ENCODE data around the gene RNF8. TPM values are rescaled to one million over a fixed set of nuclear protein-coding genes. Genes with fewer than 3 reads are reported as not detected.
"Not testable (repeated sequence)": the region's sequence is repeated elsewhere in the genome, so short reads cannot be mapped to it uniquely, and the experiment has no call there.

The RNF8 gene
- total RNA-seq, 1 experiment from 2014 or later = 35.9 TPM

GRCh38 chr6:37399795-37400490 is 46.2 kb downstream of the RNF8 start:
- Mint-ChIP-seq H3K4me1 (no peaks in the 10 kb centered on the region), H3K36me3 (no peaks in the 10 kb centered on the region), H3K4me3 (no peak overlapping the region), H3K27ac (no peak overlapping the region), H3K9me3 (no peaks in the 10 kb centered on the region), H3K27me3 (ENCODE audit: low read depth) (peaks cover 5% of the 10 kb centered on the region; the same call in 1 of the 2 replicates)
- TF ChIP-seq E2F5 (CRISPR knock-in tag; IDR thresholded peaks at IDR 0.05) (no peak), GTF2I (CRISPR knock-in tag; conservative IDR thresholded peaks at IDR 0.05) (no peak), MAX (CRISPR knock-in tag; IDR thresholded peaks at IDR 0.05) (no peak), NR3C1 (CRISPR knock-in tag; conservative IDR thresholded peaks at IDR 0.05; ENCODE audit: low read depth) (no peak), EMX1 (CRISPR knock-in tag; IDR thresholded peaks at IDR 0.05) (no peak), ELF4 (CRISPR knock-in tag; IDR thresholded peaks at IDR 0.05; ENCODE audit: low read depth) (no peak), ZNF219 (CRISPR knock-in tag; IDR thresholded peaks at IDR 0.05; ENCODE audit: borderline replicate concordance) (no peak), ZSCAN18 (CRISPR knock-in tag; IDR thresholded peaks at IDR 0.05) (no peak), ZNF532 (CRISPR knock-in tag; IDR thresholded peaks at IDR 0.05; ENCODE audit: borderline replicate concordance) (no peak), ATF1 (CRISPR knock-in tag; IDR thresholded peaks at IDR 0.05) (no peak), SMAD3 (CRISPR knock-in tag; IDR thresholded peaks at IDR 0.05; ENCODE audit: borderline replicate concordance) (no peak), ZBTB43 (CRISPR knock-in tag; IDR thresholded peaks at IDR 0.05) (no peak), ZNF512 (CRISPR knock-in tag; IDR thresholded peaks at IDR 0.05; ENCODE audit: borderline replicate concordance) (no peak)
- no peak for DNase-seq (ENCODE audit: low spot score)
- CTCF ChIA-PET = no interaction called here
- POLR2A ChIA-PET = interaction anchor here (0.5 kb wide), 1 partner anchor 14 kb away, joined by 6 read pairs; no protein-coding TSS in a partner anchor
- ATAC-seq = no peak

- CTCF ChIA-PET; H3K9me3 Mint-ChIP-seq; H3K27ac Mint-ChIP-seq; POLR2A ChIA-PET; DNase-seq (ENCODE audit: low spot score); H3K36me3 Mint-ChIP-seq; ATAC-seq; H3K4me3 Mint-ChIP-seq; H3K4me1 Mint-ChIP-seq; H3K27me3 Mint-ChIP-seq (ENCODE audit: low read depth): not testable (repeated sequence)
Measured at GRCh38 chr6:37401658-37402057, 47.9 kb downstream of the RNF8 start.

Data from WTC11 (cell line).